Spleen (tissue), 11 donors: Measurements from ENCODE around the gene TROAP. TPM values are rescaled to one million over a fixed set of nuclear protein-coding genes. Genes with fewer than 3 reads are reported as not detected.

Source experiments
- DNase-seq: peaks from one replicate; pipeline ENCODE4 v3.0.0-alpha.2; 2020
- H3K27ac ChIP-seq, 8 donors: fragments of 200-600 bp; sonication (generic) in 7 of 8; 1 replicate in 4 of 8; 2 replicates in 4 of 8; pipeline versions ENCODE4 v1.5.0 to v1.8.0; 2016 to 2021; ENCODE audit warnings: inconsistent platforms in 4 of 8, mild to moderate bottlenecking in 4 of 8, moderate library complexity in 1 of 8
- H3K27me3 ChIP-seq, 7 donors: fragments of 200-600 bp; sonication (generic) in 6 of 7; replicated peaks in 1 of 7; 1 replicate in 4 of 7; 2 replicates in 3 of 7; pipeline versions ENCODE4 v1.5.0 to v1.8.0; 2016 to 2021; ENCODE audit warnings: inconsistent platforms in 3 of 7, mild to moderate bottlenecking in 1 of 7
- H3K36me3 ChIP-seq, 6 donors: fragments of 200-600 bp; sonication (generic) in 5 of 6; 1 replicate in 4 of 6; 2 replicates in 2 of 6; pipeline versions ENCODE4 v1.5.0 to v1.8.0; 2016 to 2021; ENCODE audit warnings: inconsistent platforms in 2 of 6
- H3K4me1 ChIP-seq, 6 donors: fragments of 200-600 bp; sonication (generic) in 5 of 6; 1 replicate in 3 of 6; 2 replicates in 3 of 6; pipeline versions ENCODE4 v1.5.0 to v1.8.0; 2016 to 2021; ENCODE audit warnings: inconsistent platforms in 3 of 6
- H3K4me3 ChIP-seq, 8 donors: fragments of 200-600 bp; sonication (generic) in 7 of 8; 1 replicate in 4 of 8; 2 replicates in 4 of 8; pipeline versions ENCODE4 v1.5.0 to v1.8.0; 2016 to 2021; ENCODE audit warnings: inconsistent platforms in 4 of 8, mild to moderate bottlenecking in 4 of 8, moderate library complexity in 2 of 8
- H3K9me3 ChIP-seq, 8 donors: fragments of 200-600 bp; sonication (generic) in 7 of 8; 1 replicate in 4 of 8; 2 replicates in 4 of 8; pipeline versions ENCODE4 v1.5.0 to v1.8.0; 2016 to 2021; ENCODE audit warnings: inconsistent platforms in 4 of 8
- CTCF ChIP-seq, 11 experiments: fragments of 200-600 bp in 7 of 11; fragments of 450-650 bp in 4 of 11; sonication (generic) in 4 of 11; IDR thresholded peaks in 8 of 11; conservative IDR thresholded peaks in 3 of 11; 1 replicate in 7 of 11; 2 replicates in 4 of 11; pipeline versions ENCODE4 v1.4.0 to v1.8.0; 2016 to 2021; ENCODE audit warnings: antibody characterized with exemption in 11 of 11, inconsistent platforms in 4 of 11, mild to moderate bottlenecking in 1 of 11
- POLR2A ChIP-seq, 3 donors: fragments of 450-650 bp; IDR thresholded peaks; one replicate each; pipeline ENCODE4 v1.5.1; 2017; ENCODE audit warnings: antibody characterized with exemption in 3 of 3, mild to moderate bottlenecking in 1 of 3
- POLR2AphosphoS5 ChIP-seq, 3 donors: sonication (generic); formaldehyde crosslinking; IDR thresholded peaks; one replicate each; pipeline ENCODE4 v1.5.1; 2017; ENCODE audit warnings: antibody characterized with exemption in 3 of 3
- WGBS, 5 donors: extraction: QIAGEN DNeasy Blood & Tissue Kit in 3 of 5; methylation state at CpG; one replicate each; pipeline versions ENCODE4 v1.1.5 to v1.1.7; 2013 to 2018; 5-methylcytosine and 5-hydroxymethylcytosine counted together
- intact Hi-C: fragments of 100-400 bp; cut with DNase I; formaldehyde crosslinking; loops from one replicate; pipeline ENCODE4 v1.15.0; 2023; ENCODE audit warnings: low total_unique reads
- polyA plus RNA-seq, 3 donors: library from polyadenylated mRNA; stranded (reverse); fragments of 200-250 nt; gene quantifications; one replicate each; pipeline ENCODE4 v1.2.1, GENCODE V29; 2013
- total RNA-seq, 7 donors: library from RNA; depleted of rRNA in 3 of 7; stranded (reverse); fragments of >200 nt in 3 of 7; fragmentation: NEBNext Ultra II Directional in 4 of 7; extraction: Animal tissue kit (Norgen Biotek cat#: 25700) in 4 of 7; gene quantifications; one replicate each; pipeline versions ENCODE4 v1.1.0 to v1.2.1, GENCODE V29; 2016 to 2021
- donor health status: healthy with polysubstance abuse.
- donor health status: DM: no; HTN: no; CAD: no; lungs with moderate emphysema.
- donor health status: DM: no; HTN: no; CAD: no.
- donor health status: Bipolar disorder and iron deficiency.
- donor health status: healthy.
- donor health status: DM: no; HTN: no; CAD: no.
- donor health status: DM: yes; HTN: yes; CAD: no.

The TROAP gene
- total and polyA plus RNA-seq, 10 donors, result 2.5 to 11.9 (median 4.4) TPM

- 30 to 40% (median 34%) methylated on average over 19 of the region's 19 CpGs for WGBS, 5 donors
- intact Hi-C loops, result no loop called here
Measured at GRCh38 chr12:49334226-49334625, 11.2 kb downstream of the TROAP start.

DNA sequence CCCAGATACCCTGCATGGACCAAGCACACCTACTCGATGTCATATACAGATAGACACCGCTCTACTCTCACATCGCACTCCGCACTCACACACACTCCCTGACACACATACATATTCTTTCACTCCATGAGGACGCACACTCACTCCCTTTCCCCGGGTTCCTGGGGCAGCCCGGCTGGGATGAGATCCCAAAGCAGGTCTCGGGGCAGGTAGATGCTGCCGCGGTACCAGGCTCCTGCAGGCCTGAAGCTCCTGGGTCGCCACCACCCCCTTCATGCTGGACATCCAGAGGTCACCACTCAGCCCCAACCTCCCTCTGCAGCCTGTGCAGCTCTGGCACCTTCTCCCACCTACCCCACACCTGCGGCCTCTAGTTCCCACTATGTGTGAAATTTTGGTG lies 11.6 kb downstream of the TROAP start:
- intact Hi-C loops, result no loop called here
- H3K36me3 ChIP-seq, result peaks cover 0 to 17% (median 0%) of the 10 kb centered on the region in 6 donors
- H3K4me3 ChIP-seq, result no peak overlapping the region
- peaks cover 10 to 95% (median 56%) of the 10 kb centered on the region in 7 donors for H3K27me3 ChIP-seq
- peaks cover 5 to 48% (median 24%) of the 10 kb centered on the region in 6 donors for H3K4me1 ChIP-seq
- TF ChIP-seq POLR2A (IDR thresholded peaks at IDR 0.05) (no peak), CTCF (IDR thresholded peaks at IDR 0.05 in 8 of 11, conservative IDR thresholded peaks at IDR 0.05 in 3 of 11) (no peak), POLR2AphosphoS5 (IDR thresholded peaks at IDR 0.05) (no peak)
- H3K27ac ChIP-seq, result no peak overlapping the region
- 51 to 58% (median 53%) methylated on average over 12 of the region's 12 CpGs for WGBS, 5 donors
- H3K9me3 ChIP-seq, result no peaks in the 10 kb centered on the region
- DNase-seq, result no peak

More at GRCh38 chr12:49334226-49334625, 11.2 kb downstream of the TROAP start:
- Histone ChIP-seq H3K4me3 (no peak overlapping the region), H3K4me1 (peaks cover 5 to 48% (median 24%) of the 10 kb centered on the region in 6 donors), H3K36me3 (peaks cover 0 to 22% (median 0%) of the 10 kb centered on the region in 6 donors), H3K9me3 (no peaks in the 10 kb centered on the region), H3K27me3 (peaks cover 10 to 91% (median 56%) of the 10 kb centered on the region in 7 donors), H3K27ac (no peak overlapping the region)
- DNase-seq, result no peak
- TF ChIP-seq CTCF (IDR thresholded peaks at IDR 0.05 in 8 of 11, conservative IDR thresholded peaks at IDR 0.05 in 3 of 11) (no peak), POLR2A (IDR thresholded peaks at IDR 0.05) (no peak), POLR2AphosphoS5 (IDR thresholded peaks at IDR 0.05) (no peak)

DNA sequence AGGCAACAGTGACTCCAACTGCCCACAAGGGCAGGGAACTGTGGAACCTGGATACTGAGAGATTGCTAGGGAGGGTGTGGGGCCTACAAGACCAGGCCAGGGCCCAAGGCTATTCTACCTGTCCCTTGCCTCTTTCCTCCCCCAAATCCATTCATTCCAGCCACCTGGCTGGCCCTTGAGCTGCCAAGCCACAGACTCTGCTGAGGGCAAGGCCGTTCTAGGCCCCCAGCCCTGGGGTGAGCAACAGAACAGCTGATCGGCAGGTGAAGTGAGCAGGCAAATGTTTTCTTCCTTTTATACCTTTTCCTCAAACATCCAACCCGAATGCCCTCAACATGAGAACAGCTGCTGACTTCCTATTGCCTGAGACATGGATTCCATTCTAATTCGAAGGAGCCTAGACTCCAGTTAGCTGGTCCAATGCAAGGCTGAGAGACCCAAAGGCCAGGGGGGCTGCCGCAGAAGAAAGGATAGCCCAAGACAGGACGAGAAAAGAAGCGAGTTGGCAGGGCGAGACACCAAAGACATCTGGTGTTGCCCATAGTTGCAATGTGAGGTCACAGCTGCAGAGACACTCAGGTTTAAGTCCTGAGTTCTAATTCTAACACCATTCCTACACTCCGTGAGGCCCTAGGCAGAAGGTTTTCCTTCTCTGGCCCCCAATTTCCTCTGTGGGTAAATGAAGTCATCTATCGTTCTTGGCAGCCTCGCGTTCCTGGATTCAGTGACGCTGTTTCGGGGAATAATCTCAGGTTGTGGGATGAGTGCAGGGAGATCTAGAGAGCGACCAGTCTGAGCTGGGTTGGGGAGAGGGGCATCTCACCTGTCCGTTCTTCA lies 12.3 kb downstream of the TROAP start:
- Histone ChIP-seq H3K27me3 (peaks cover 10 to 100% (median 56%) of the 10 kb centered on the region in 7 donors), H3K4me3 (no peak overlapping the region), H3K4me1 (peaks cover 5 to 48% (median 24%) of the 10 kb centered on the region in 6 donors), H3K9me3 (no peaks in the 10 kb centered on the region), H3K27ac (no peak overlapping the region), H3K36me3 (peaks cover 0 to 10% (median 0%) of the 10 kb centered on the region in 6 donors)
- 48 to 59% (median 51%) methylated on average over 16 of the region's 16 CpGs for WGBS, 5 donors
- intact Hi-C loops, result no loop called here
- no peak for TF ChIP-seq POLR2A (IDR thresholded peaks at IDR 0.05)
- no peak for TF ChIP-seq CTCF (IDR thresholded peaks at IDR 0.05 in 8 of 11, conservative IDR thresholded peaks at IDR 0.05 in 3 of 11)
- TF ChIP-seq POLR2AphosphoS5 (IDR thresholded peaks at IDR 0.05), result no peak
- DNase-seq, result no peak

- H3K9me3 ChIP-seq, result no peaks in the 10 kb centered on the region
- intact Hi-C loops, result no loop called here
- H3K4me3 ChIP-seq, result peak overlapping the region in 2 of 8 donors; percentile 41 to 65
- 12 to 31% (median 18%) methylated on average over 25 to 72 of the region's 72 CpGs for WGBS, 5 donors
- peaks cover 10 to 98% (median 56%) of the 10 kb centered on the region in 7 donors for H3K27me3 ChIP-seq
- DNase-seq, result no peak
- no peak for TF ChIP-seq CTCF (IDR thresholded peaks at IDR 0.05 in 8 of 11, conservative IDR thresholded peaks at IDR 0.05 in 3 of 11)
- TF ChIP-seq POLR2AphosphoS5 (IDR thresholded peaks at IDR 0.05), result no peak
- TF ChIP-seq POLR2A (IDR thresholded peaks at IDR 0.05), result no peak
- H3K27ac ChIP-seq, result no peak overlapping the region
- H3K36me3 ChIP-seq, result peaks cover 0 to 3% (median 0%) of the 10 kb centered on the region in 6 donors
- peaks cover 5 to 48% (median 24%) of the 10 kb centered on the region in 6 donors for H3K4me1 ChIP-seq
Measured at GRCh38 chr12:49335955-49336644, 13.0 kb downstream of the TROAP start.
